ENCODE measurements around the gene ZNF213. TPM values are rescaled to one million over a fixed set of nuclear protein-coding genes. Genes with fewer than 3 reads are reported as not detected.

Gene ZNF213
- total RNA-seq, 2 experiments from 2014 or later = 9.0 TPM

DNA sequence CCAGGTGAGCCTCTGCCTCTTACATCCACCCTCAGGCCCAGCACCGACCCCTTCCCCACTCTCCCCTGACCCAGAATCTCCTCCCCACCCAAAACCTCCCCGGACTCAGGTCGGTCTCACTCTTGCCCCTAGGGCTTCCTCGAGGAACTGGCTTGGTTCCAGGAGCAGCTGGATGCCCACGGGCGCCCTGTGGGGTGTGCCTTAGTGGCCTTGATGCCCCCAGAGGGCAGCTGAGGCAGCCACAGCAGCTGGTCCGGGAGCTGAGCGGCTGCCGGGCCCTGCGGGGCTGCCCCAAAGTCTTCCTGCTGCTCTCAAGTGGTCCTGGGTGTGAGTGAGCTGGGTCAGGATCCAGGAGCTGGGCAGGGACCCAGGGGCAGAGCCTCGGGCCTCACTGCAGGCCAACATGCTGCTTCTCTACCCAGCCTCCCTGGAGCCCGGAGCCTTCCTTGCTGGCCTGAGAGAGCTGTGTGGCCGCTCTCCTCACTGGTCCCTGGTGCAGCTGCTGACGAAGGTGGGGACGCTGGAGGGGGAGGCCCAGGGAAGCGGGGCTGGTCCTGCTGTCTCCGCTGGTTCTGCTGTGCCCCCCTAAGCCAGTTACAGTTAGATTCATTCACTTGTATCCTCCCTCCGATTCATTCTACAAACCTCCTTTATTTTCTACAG, 9.6 kb downstream of the ZNF213 start:
- peaks cover 8% of the 10 kb centered on the region for H3K36me3 Mint-ChIP-seq
- H3K4me1 Mint-ChIP-seq (ENCODE audit: low read depth) = peaks cover 5% of the 10 kb centered on the region
- no peaks in the 10 kb centered on the region for H3K27me3 Mint-ChIP-seq
- CTCF ChIA-PET = no interaction called here
- H3K9me3 Mint-ChIP-seq = no peaks in the 10 kb centered on the region
- intact Hi-C loops (cut with micrococcal nuclease) = no loop called here
- H3K27ac Mint-ChIP-seq = no peak overlapping the region
- POLR2A ChIA-PET = interaction anchor here (1.0 to 1.5 kb wide), 2 partner anchors 9 to 79 kb away, joined by 4 read pairs; partner anchors contain the start of genes IL32 and ZNF213
- DNase-seq = no peak
- H3K4me3 Mint-ChIP-seq = no peak overlapping the region

DNA sequence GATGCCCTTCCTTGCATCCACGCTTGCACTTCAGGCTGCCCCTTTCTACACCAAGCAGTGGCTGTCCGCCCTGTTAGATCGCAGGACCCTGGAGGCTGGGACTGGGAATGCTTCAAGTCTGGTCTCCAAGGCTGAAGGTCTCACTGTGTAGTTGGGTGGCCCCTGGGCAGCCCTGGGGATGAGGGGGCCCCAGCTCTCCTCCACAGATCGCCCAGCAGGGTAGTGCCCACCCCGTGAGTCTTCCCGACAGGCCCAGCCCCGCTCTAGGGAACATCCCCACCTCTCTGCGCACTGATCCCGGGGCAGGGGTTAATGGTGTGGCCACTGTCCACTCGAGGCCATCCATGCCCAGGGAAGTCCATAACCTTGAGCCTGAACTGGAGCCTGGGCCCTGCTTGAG, 10.3 kb downstream of the ZNF213 start:
- Mint-ChIP-seq H3K27me3 (no peaks in the 10 kb centered on the region), H3K4me1 (ENCODE audit: low read depth) (peaks cover 10% of the 10 kb centered on the region), H3K27ac (no peak overlapping the region), H3K9me3 (no peaks in the 10 kb centered on the region), H3K4me3 (no peak overlapping the region), H3K36me3 (peaks cover 8% of the 10 kb centered on the region)
- CTCF ChIA-PET = interaction anchor here (6.1 kb wide), 1 partner anchor 15 kb away, joined by 80 read pairs; no protein-coding TSS in a partner anchor
- intact Hi-C loops (cut with micrococcal nuclease) = no loop called here
- DNase-seq = no peak
- POLR2A ChIA-PET = interaction anchor here (1.0 kb wide), 1 partner anchor 80 kb away, joined by 4 read pairs; the partner anchor contains the start of gene IL32

- H3K9me3 Mint-ChIP-seq = no peaks in the 10 kb centered on the region
- CTCF ChIA-PET = interaction anchor here (6.1 kb wide), 1 partner anchor 15 kb away, joined by 80 read pairs; no protein-coding TSS in a partner anchor
- peaks cover 8% of the 10 kb centered on the region for H3K36me3 Mint-ChIP-seq
- no peak overlapping the region for H3K4me3 Mint-ChIP-seq
- H3K27ac Mint-ChIP-seq = no peak overlapping the region
- H3K4me1 Mint-ChIP-seq (ENCODE audit: low read depth) = peaks cover 11% of the 10 kb centered on the region
- peaks cover under 1% of the 10 kb centered on the region for H3K27me3 Mint-ChIP-seq
- intact Hi-C loops (cut with micrococcal nuclease) = no loop called here
- POLR2A ChIA-PET = interaction anchor here (1.0 kb wide), 1 partner anchor 80 kb away, joined by 4 read pairs; the partner anchor contains the start of gene IL32
- no peak for DNase-seq
Measured at GRCh38 chr16:3145660-3146059, 10.8 kb downstream of the ZNF213 start.

DNA sequence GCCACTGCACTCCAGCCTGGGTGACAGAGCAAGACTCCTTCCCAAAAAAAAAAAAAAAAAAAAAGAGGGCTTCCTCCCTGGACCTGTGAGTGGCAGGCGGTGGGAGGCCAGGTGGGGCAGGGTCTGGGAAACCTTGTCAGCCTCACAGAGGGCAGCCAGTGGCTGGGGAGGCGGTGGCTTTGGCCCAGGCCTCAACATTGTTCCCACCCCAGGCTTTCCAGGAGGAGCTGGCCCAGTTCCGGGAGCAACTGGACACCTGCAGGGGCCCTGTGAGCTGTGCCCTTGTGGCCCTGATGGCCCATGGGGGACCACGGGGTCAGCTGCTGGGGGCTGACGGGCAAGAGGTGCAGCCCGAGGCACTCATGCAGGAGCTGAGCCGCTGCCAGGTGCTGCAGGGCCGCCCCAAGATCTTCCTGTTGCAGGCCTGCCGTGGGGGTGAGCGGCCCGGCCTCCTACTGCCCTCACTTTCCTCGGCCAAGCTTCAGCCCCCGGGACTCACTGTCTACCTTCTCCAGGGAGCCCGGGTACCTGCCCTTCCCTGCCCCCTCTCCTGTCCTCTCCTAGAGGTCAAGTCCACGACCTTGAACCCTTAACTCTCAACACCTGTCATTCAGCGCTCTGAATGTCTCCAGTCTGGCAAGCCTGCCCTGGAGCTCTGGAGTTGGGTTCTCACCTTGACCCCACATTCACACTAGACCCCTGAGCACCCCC, 12.4 kb downstream of the ZNF213 start:
- intact Hi-C loops (cut with micrococcal nuclease) = no loop called here
- Mint-ChIP-seq H3K27ac (no peak overlapping the region), H3K4me3 (no peak overlapping the region), H3K36me3 (peaks cover 4% of the 10 kb centered on the region), H3K27me3 (peaks cover 5% of the 10 kb centered on the region), H3K9me3 (no peaks in the 10 kb centered on the region), H3K4me1 (ENCODE audit: low read depth) (peaks cover 19% of the 10 kb centered on the region)
- no peak for DNase-seq
- POLR2A ChIA-PET = interaction anchor here (0.7 to 1.0 kb wide), 3 partner anchors 10 to 310 kb away, joined by 3 read pairs; no protein-coding TSS in a partner anchor
- CTCF ChIA-PET = interaction anchor here (1.0 to 6.1 kb wide), 5 partner anchors 13 to 116 kb away, joined by 3 to 80 read pairs (median 8); partner anchors contain the start of gene ZNF213

- Mint-ChIP-seq H3K36me3 (peaks cover 3% of the 10 kb centered on the region), H3K27ac (no peak overlapping the region), H3K9me3 (no peaks in the 10 kb centered on the region), H3K4me1 (ENCODE audit: low read depth) (peaks cover 25% of the 10 kb centered on the region), H3K27me3 (peaks cover 10% of the 10 kb centered on the region), H3K4me3 (no peak overlapping the region)
- intact Hi-C loops (cut with micrococcal nuclease) = no loop called here
- ChIA-PET CTCF (interaction anchor here (1.0 to 6.1 kb wide), 6 partner anchors 13 to 116 kb away, joined by 3 to 80 read pairs (median 8); partner anchors contain the start of gene ZNF213), POLR2A (interaction anchor here (0.7 to 1.1 kb wide), 4 partner anchors 10 to 310 kb away, joined by 3 read pairs; no protein-coding TSS in a partner anchor)
- DNase-seq = no peak
Measured at GRCh38 chr16:3147757-3148104, 12.9 kb downstream of the ZNF213 start.

DNA sequence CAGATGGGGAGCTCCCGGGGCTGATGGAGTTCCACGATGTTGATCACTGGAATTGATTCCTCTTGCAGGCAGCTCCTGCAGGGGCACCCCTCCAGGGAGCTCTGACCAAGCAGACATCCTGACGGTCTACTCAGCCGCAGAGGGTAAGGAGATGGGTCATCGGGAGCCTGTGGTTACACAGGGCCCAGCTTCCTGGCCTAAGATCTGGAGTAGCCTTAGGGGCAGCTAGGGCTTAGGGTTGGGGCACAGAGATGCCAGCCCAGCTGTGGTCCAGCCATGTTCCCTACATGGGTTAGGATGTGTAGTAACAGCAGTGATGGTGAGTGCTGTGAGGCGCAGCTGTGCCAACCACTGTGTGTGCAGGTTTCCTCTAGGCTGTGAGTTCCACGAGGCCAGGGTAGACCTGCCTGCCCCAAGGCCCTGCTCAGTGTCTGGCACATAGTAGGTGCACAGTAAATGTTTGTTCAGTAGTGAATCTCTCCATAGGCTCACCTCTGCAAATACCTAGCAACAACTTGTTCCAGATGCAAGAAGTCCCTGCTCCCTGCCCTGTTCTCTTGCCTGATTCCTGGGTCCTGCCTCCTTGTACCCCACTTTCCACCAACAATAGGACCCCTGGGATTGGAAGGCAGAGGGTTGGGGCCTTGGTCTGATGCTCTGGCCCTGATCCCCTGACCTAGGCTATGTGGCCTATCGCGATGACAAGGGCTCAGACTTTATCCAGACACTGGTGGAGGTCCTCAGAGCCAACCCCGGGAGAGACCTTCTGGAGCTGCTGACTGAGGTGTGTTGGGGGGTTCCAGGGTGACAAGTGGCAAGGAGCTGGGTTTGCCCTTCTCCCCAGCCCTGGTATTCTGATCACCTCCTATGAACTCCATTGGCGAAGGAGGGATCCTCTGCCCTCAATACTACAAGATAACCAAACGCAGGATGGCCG, 13.7 kb downstream of the ZNF213 start:
- H3K36me3 Mint-ChIP-seq = peaks cover 4% of the 10 kb centered on the region
- no peak overlapping the region for H3K27ac Mint-ChIP-seq
- no peaks in the 10 kb centered on the region for H3K9me3 Mint-ChIP-seq
- peaks cover 27% of the 10 kb centered on the region for H3K4me1 Mint-ChIP-seq (ENCODE audit: low read depth)
- ChIA-PET POLR2A (interaction anchor here (0.6 to 2.0 kb wide), 5 partner anchors 9 to 249 kb away, joined by 3 to 16 read pairs (median 3); partner anchors contain the start of gene ZNF213), CTCF (interaction anchor here (0.8 to 6.1 kb wide), 13 partner anchors 8 to 120 kb away, joined by 3 to 80 read pairs (median 7); partner anchors contain the start of gene ZNF213)
- H3K27me3 Mint-ChIP-seq = peaks cover 12% of the 10 kb centered on the region
- no peak for DNase-seq
- H3K4me3 Mint-ChIP-seq = peak overlapping the region; percentile 84
- intact Hi-C loops (cut with micrococcal nuclease) = no loop called here

DNA sequence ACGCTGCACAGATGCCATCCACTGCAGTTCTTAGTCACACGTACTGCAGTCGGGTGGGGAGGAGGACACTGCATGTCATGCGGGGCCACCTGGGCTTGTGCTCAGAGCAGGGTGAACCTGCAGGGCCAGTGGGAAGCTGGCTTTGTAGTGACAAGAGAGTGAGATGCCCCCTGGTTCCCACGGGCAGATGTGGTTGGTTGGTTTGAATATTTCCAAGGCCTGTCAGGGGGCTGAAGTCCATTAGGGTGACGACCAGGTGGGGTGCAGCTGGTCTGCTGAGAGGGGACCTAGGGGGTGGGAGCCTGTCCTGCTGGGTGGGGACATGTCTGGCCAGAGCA, 14.3 kb downstream of the ZNF213 start:
- Mint-ChIP-seq H3K36me3 (peaks cover 4% of the 10 kb centered on the region), H3K27me3 (peaks cover 12% of the 10 kb centered on the region), H3K27ac (peak overlapping the region; percentile 28), H3K4me1 (ENCODE audit: low read depth) (peaks cover 27% of the 10 kb centered on the region), H3K4me3 (peak overlapping the region; percentile 84), H3K9me3 (peaks cover under 1% of the 10 kb centered on the region)
- POLR2A ChIA-PET = interaction anchor here (0.6 to 2.0 kb wide), 3 partner anchors 14 to 249 kb away, joined by 3 to 16 read pairs (median 4); partner anchors contain the start of gene ZNF213
- CTCF ChIA-PET = interaction anchor here (0.8 to 6.1 kb wide), 10 partner anchors 9 to 121 kb away, joined by 3 to 80 read pairs (median 7); partner anchors contain the start of gene ZNF213
- no peak for DNase-seq
- intact Hi-C loops (cut with micrococcal nuclease) = no loop called here

DNA sequence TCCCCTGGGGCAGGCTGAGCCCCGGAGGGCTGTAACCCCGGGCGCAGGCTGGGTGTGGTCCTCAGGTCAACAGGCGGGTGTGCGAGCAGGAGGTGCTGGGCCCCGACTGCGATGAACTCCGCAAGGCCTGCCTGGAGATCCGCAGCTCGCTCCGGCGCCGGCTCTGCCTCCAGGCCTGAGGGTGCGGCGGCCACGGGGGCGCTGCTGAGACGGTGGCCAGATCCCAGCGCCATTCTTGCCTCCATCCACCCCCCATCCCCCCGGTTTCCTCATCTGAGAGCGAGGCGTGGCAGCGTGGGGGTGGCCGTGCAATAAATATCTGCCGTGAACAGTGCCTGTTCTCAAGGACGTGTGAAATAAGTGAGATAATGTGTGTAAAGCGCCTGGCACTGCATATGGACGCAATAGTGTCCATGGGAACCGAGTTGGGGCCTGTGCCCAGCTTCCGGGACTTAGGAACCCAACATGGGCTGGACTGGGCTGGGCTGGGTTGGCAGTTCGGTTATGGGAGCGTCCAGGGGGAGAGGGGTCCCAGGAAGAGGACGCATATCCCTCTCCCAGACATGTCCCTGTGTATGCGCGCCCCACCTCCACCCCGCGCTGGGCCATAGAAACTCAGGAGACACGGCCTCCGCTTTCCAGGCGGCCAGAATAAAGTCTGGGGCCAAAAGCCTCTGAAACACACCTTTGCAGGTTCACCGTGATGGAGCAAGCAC, 15.0 kb downstream of the ZNF213 start:
- Mint-ChIP-seq H3K36me3 (peaks cover 4% of the 10 kb centered on the region), H3K4me3 (peak overlapping the region; percentile 84), H3K4me1 (ENCODE audit: low read depth) (peaks cover 27% of the 10 kb centered on the region), H3K27me3 (peaks cover 12% of the 10 kb centered on the region), H3K27ac (peak overlapping the region; percentile 80), H3K9me3 (peaks cover 2% of the 10 kb centered on the region)
- ChIA-PET POLR2A (interaction anchor here (0.6 to 2.0 kb wide), 11 partner anchors 9 to 252 kb away, joined by 3 to 16 read pairs (median 4); partner anchors contain the start of genes ZNF174, ZNF213 and ZSCAN32), CTCF (interaction anchor here (0.8 to 6.1 kb wide), 21 partner anchors 10 to 351 kb away, joined by 3 to 80 read pairs (median 7); partner anchors contain the start of genes CLUAP1, ZNF174, ZNF213 and ZSCAN32)
- DNase-seq = peak; percentile 75
- intact Hi-C loops (cut with micrococcal nuclease) = loop anchor here (1.0 to 5.0 kb wide), 5 partner anchors 9 to 353 kb away; partner anchors contain the start of gene CLUAP1

- peak; percentile 100 for DNase-seq
- Mint-ChIP-seq H3K27me3 (peaks cover 12% of the 10 kb centered on the region), H3K4me3 (peak overlapping the region; percentile 84), H3K27ac (peak overlapping the region; percentile 82), H3K36me3 (peaks cover 4% of the 10 kb centered on the region), H3K9me3 (peaks cover 6% of the 10 kb centered on the region), H3K4me1 (ENCODE audit: low read depth) (peaks cover 27% of the 10 kb centered on the region)
- intact Hi-C loops (cut with micrococcal nuclease) = loop anchor here (1.0 to 5.0 kb wide), 5 partner anchors 8 to 352 kb away; partner anchors contain the start of gene CLUAP1
- ChIA-PET POLR2A (interaction anchor here (0.7 to 2.0 kb wide), 10 partner anchors 8 to 251 kb away, joined by 3 to 16 read pairs (median 4); partner anchors contain the start of genes ZNF174, ZNF213 and ZSCAN32), CTCF (interaction anchor here (0.7 to 6.1 kb wide), 20 partner anchors 10 to 351 kb away, joined by 3 to 80 read pairs (median 6); partner anchors contain the start of genes CLUAP1, ZNF174, ZNF213 and ZSCAN32)
Measured at GRCh38 chr16:3150346-3151218, 15.8 kb downstream of the ZNF213 start.

- Mint-ChIP-seq H3K9me3 (peaks cover 6% of the 10 kb centered on the region), H3K27me3 (peaks cover 12% of the 10 kb centered on the region), H3K4me1 (ENCODE audit: low read depth) (peaks cover 27% of the 10 kb centered on the region), H3K4me3 (peak overlapping the region; percentile 75), H3K27ac (peak overlapping the region; percentile 85), H3K36me3 (peaks cover 4% of the 10 kb centered on the region)
- POLR2A ChIA-PET = interaction anchor here (0.6 kb wide), 1 partner anchor 57 kb away, joined by 3 read pairs; no protein-coding TSS in a partner anchor
- CTCF ChIA-PET = interaction anchor here (0.6 to 1.2 kb wide), 3 partner anchors 22 to 561 kb away, joined by 3 read pairs; no protein-coding TSS in a partner anchor
- DNase-seq = peak; percentile 51
- intact Hi-C loops (cut with micrococcal nuclease) = loop anchor here (2.0 to 5.0 kb wide), 3 partner anchors 31 to 350 kb away; partner anchors contain the start of gene CLUAP1
Measured at GRCh38 chr16:3152027-3152276, 17.1 kb downstream of the ZNF213 start.
